GM12892 (cell line): Measurements from ENCODE around the gene SYT5.

Source experiments
- POLR2A ChIP-seq: IDR thresholded peaks from 2 replicates; pipeline ENCODE4 v1.6.1; 2011; ENCODE audit warnings: low read depth, low read length, control low read depth
- POLR2AphosphoS5 ChIP-seq: IDR thresholded peaks from 2 replicates; pipeline ENCODE4 v1.6.1; 2011; ENCODE audit warnings: low read depth, low read length, control low read depth

DNA sequence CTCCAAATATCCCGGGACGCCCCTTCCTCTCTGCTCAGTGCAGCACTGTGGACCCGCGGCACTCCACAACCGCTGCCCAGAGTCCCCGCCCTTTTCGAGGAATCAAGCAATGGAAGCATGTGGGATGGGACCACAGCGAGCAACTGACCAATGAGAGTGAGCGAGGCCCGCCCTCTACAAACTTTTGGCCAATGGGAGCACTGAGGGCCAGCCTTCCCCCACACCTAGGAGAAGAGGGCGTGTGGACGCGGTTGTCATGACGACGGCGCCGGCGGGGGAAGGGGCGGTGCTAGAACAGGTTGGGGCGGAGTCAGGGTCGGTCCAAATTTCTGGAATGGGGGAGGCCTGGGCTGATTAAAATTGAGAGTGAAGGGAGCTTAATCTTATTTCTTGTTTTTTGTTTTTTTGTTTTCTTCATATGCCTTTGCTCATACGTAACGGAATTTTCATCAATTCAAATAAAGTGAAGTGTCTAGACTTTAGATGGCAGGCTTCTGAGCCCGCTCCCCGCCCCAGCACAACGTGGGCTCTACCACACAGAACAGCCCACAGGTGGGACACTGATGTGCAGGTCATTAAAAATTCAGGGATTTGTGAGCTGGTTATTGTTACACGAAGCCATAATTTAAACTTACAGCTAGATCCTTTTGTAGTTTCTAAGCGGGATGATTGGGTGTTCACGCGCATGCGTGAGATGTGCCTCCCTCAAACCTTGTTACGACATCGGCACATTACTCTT lies 13.4 kb downstream of the SYT5 start, which contains the start of gene DNAAF3:
- TF ChIP-seq POLR2AphosphoS5 (no peak), POLR2A (no peak)
